Loucy (cell line): Measurements from ENCODE around the gene FADD.

Experiments
- CTCF ChIP-seq: fragments of 200-600 bp; sonication (generic); conservative IDR thresholded peaks from 2 replicates; pipeline ENCODE4 v1.5.1; 2014; ENCODE audit warnings: mild to moderate bottlenecking, antibody characterized with exemption, low read length
- EZH2phosphoT487 ChIP-seq: fragments of 200-600 bp; IDR thresholded peaks from 2 replicates; pipeline ENCODE4 v1.6.1; 2018; ENCODE audit warnings: antibody characterized with exemption, mild to moderate bottlenecking, moderate library complexity, borderline replicate concordance

GRCh38 chr11:70230151-70230839 lies 27.2 kb downstream of the FADD start:
- TF ChIP-seq EZH2phosphoT487 (no peak), CTCF (no peak)
